Trophoblast cell (in vitro differentiated cells and primary cell): ENCODE measurements around the gene CACNB3.

ENCODE experiments used
- DNase-seq, 2 donors: peaks; one replicate each; pipeline ENCODE4 v3.0.0-alpha.2; 2016
- H2AFZ ChIP-seq: 2 replicates; pipeline ENCODE4 v1.6.1; 2013; ENCODE audit warnings: low read length, moderate library complexity, mild to moderate bottlenecking; ENCODE audit not compliant: insufficient read depth, poor library complexity
- H2AK5ac ChIP-seq: 2 replicates; pipeline ENCODE4 v1.6.1; 2013; ENCODE audit warnings: mild to moderate bottlenecking, low read length
- H2BK120ac ChIP-seq: 2 replicates; pipeline ENCODE4 v1.6.1; 2013; ENCODE audit warnings: low read length, mild to moderate bottlenecking, moderate library complexity; ENCODE audit not compliant: insufficient read depth, poor library complexity
- H2BK12ac ChIP-seq: 2 replicates; pipeline ENCODE4 v1.6.1; 2013; ENCODE audit warnings: mild to moderate bottlenecking, low read length, moderate library complexity
- H2BK5ac ChIP-seq: 2 replicates; pipeline ENCODE4 v1.6.1; 2013; ENCODE audit warnings: low read length, low read depth, moderate library complexity, mild to moderate bottlenecking; ENCODE audit not compliant: poor library complexity
- H3K14ac ChIP-seq: 2 replicates; pipeline ENCODE4 v1.6.1; 2013; ENCODE audit warnings: mild to moderate bottlenecking, low read length
- H3K18ac ChIP-seq: 2 replicates; pipeline ENCODE4 v1.6.1; 2013; ENCODE audit warnings: mild to moderate bottlenecking, low read length
- H3K23ac ChIP-seq: 2 replicates; pipeline ENCODE4 v1.6.1; 2013; ENCODE audit warnings: low read length
- H3K27ac ChIP-seq: 2 replicates; pipeline ENCODE4 v1.5.1; 2013; ENCODE audit warnings: low read depth, mild to moderate bottlenecking, inconsistent platforms, low read length, moderate library complexity
- H3K27me3 ChIP-seq: 2 replicates; pipeline ENCODE4 v1.6.1; 2013; ENCODE audit warnings: inconsistent platforms, mild to moderate bottlenecking, low read length, moderate library complexity; ENCODE audit not compliant: insufficient read depth
- H3K36me3 ChIP-seq, 2 experiments: 1 replicate in 1 of 2; 2 replicates in 1 of 2; pipeline ENCODE4 v1.6.1; 2013; ENCODE audit warnings: low read length in 2 of 2, mild to moderate bottlenecking in 2 of 2, moderate library complexity in 1 of 2; ENCODE audit not compliant: insufficient read depth in 2 of 2, control insufficient read depth in 1 of 2
- H3K4ac ChIP-seq: 2 replicates; pipeline ENCODE4 v1.6.1; 2013; ENCODE audit warnings: low read depth, mild to moderate bottlenecking, low read length, moderate library complexity
- H3K4me1 ChIP-seq, 2 experiments: 1 replicate in 1 of 2; 2 replicates in 1 of 2; pipeline ENCODE4 v1.6.1; 2013; ENCODE audit warnings: low read length in 2 of 2, mild to moderate bottlenecking in 2 of 2, moderate library complexity in 1 of 2; ENCODE audit not compliant: insufficient read depth in 2 of 2, control insufficient read depth in 1 of 2
- H3K4me2 ChIP-seq: 2 replicates; pipeline ENCODE4 v1.6.1; 2013; ENCODE audit warnings: inconsistent platforms, mild to moderate bottlenecking, low read length, moderate library complexity
- H3K4me3 ChIP-seq: 2 replicates; pipeline ENCODE4 v1.5.1; 2013; ENCODE audit warnings: mild to moderate bottlenecking, low read depth, low read length, inconsistent platforms
- H3K79me1 ChIP-seq: one replicate; pipeline ENCODE4 v1.6.1; 2013; ENCODE audit warnings: low read length
- H3K79me2 ChIP-seq: 2 replicates; pipeline ENCODE4 v1.6.1; 2013; ENCODE audit warnings: low read length, mild to moderate bottlenecking; ENCODE audit not compliant: control insufficient read depth, insufficient read depth, poor library complexity
- H3K9ac ChIP-seq: 2 replicates; pipeline ENCODE4 v1.6.1; 2013; ENCODE audit warnings: mild to moderate bottlenecking, low read length
- H3K9me3 ChIP-seq: 2 replicates; pipeline ENCODE4 v1.6.1; 2013; ENCODE audit warnings: low read depth, mild to moderate bottlenecking, control low read depth, inconsistent platforms, low read length; ENCODE audit not compliant: insufficient read depth
- H4K12ac ChIP-seq: 2 replicates; pipeline ENCODE4 v1.6.1; 2013; ENCODE audit warnings: low read depth, mild to moderate bottlenecking, low read length, moderate library complexity
- H4K8ac ChIP-seq: 2 replicates; pipeline ENCODE4 v1.6.1; 2013; ENCODE audit warnings: low read depth, mild to moderate bottlenecking, low read length, moderate library complexity
- H4K91ac ChIP-seq: one replicate; pipeline ENCODE4 v1.6.1; 2013; ENCODE audit warnings: low read depth, mild to moderate bottlenecking, low read length, moderate library complexity
- WGBS: extraction: QIAGEN DNeasy Blood & Tissue Kit; methylation state at CpG from one replicate; pipeline ENCODE4 v1.1.7; 2013; ENCODE audit warnings: missing lambda C conversion rate; ENCODE audit not compliant: insufficient read length, insufficient coverage; ENCODE audit errors: extremely low coverage; 5-methylcytosine and 5-hydroxymethylcytosine counted together

The CACNB3 gene

DNA sequence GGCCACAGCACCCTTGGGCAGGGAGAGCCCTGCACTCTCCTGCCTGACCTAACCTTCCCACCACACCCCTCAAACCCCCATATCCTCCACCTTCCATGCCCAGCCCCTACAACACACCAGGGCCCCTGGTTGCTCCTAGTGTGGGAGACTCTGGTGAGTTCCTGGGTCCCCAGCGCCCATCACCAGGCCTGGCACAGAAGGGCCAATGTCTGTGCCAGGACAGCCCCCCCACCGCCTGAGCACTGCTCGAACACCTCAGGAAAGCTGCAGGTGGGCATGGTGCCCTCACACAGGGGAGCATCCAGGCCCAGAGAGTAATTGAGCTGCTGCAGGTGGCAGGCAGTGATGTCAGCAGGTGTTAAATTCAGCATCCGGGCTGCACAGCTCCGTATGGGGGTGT is 44.6 kb upstream of the CACNB3 start:
- no peak overlapping the region for H4K8ac ChIP-seq
- no peak overlapping the region for H3K4me2 ChIP-seq
- DNase-seq: no peak
- no peak overlapping the region for H3K27ac ChIP-seq
- H2BK120ac ChIP-seq: no peak overlapping the region
- WGBS: no CpG with 5 or more reads among the region's 5 CpGs
- no peaks in the 10 kb centered on the region for H3K79me2 ChIP-seq
- H3K9me3 ChIP-seq: peaks cover 2% of the 10 kb centered on the region
- H4K12ac ChIP-seq: no peak overlapping the region
- H3K9ac ChIP-seq: no peak overlapping the region
- no peak overlapping the region for H2AFZ ChIP-seq
- no peaks in the 10 kb centered on the region for H3K27me3 ChIP-seq
- no peaks in the 10 kb centered on the region for H3K79me1 ChIP-seq
- H3K18ac ChIP-seq: no peak overlapping the region
- no peak overlapping the region for H2AK5ac ChIP-seq
- no peak overlapping the region for H2BK12ac ChIP-seq
- no peak overlapping the region for H3K23ac ChIP-seq
- no peak overlapping the region for H4K91ac ChIP-seq
- H3K4ac ChIP-seq: no peak overlapping the region
- H3K4me1 ChIP-seq: no peaks in the 10 kb centered on the region
- peaks cover 71 to 77% of the 10 kb centered on the region in 2 experiments for H3K36me3 ChIP-seq
- H2BK5ac ChIP-seq: no peak overlapping the region
- H3K4me3 ChIP-seq: no peak overlapping the region
- H3K14ac ChIP-seq: no peak overlapping the region

- no peak overlapping the region for H2AK5ac ChIP-seq
- H4K12ac ChIP-seq: no peak overlapping the region
- H4K91ac ChIP-seq: no peak overlapping the region
- H3K4me2 ChIP-seq: no peak overlapping the region
- H3K9ac ChIP-seq: no peak overlapping the region
- H2BK120ac ChIP-seq: no peak overlapping the region
- H2BK5ac ChIP-seq: no peak overlapping the region
- no peak overlapping the region for H4K8ac ChIP-seq
- H3K36me3 ChIP-seq: peaks cover 68 to 75% of the 10 kb centered on the region in 2 experiments
- H3K14ac ChIP-seq: no peak overlapping the region
- H3K4me3 ChIP-seq: no peak overlapping the region
- H3K23ac ChIP-seq: no peak overlapping the region
- no peak overlapping the region for H2BK12ac ChIP-seq
- no peaks in the 10 kb centered on the region for H3K79me1 ChIP-seq
- H2AFZ ChIP-seq: no peak overlapping the region
- no peaks in the 10 kb centered on the region for H3K4me1 ChIP-seq
- H3K27me3 ChIP-seq: no peaks in the 10 kb centered on the region
- H3K9me3 ChIP-seq: peaks cover 2% of the 10 kb centered on the region
- no peaks in the 10 kb centered on the region for H3K79me2 ChIP-seq
- no peak for DNase-seq
- H3K27ac ChIP-seq: no peak overlapping the region
- WGBS: no CpG with 5 or more reads among the region's 2 CpGs
- no peak overlapping the region for H3K18ac ChIP-seq
- H3K4ac ChIP-seq: no peak overlapping the region
Observed at GRCh38 chr12:48774516-48774915, 43.8 kb upstream of the CACNB3 start.

DNA sequence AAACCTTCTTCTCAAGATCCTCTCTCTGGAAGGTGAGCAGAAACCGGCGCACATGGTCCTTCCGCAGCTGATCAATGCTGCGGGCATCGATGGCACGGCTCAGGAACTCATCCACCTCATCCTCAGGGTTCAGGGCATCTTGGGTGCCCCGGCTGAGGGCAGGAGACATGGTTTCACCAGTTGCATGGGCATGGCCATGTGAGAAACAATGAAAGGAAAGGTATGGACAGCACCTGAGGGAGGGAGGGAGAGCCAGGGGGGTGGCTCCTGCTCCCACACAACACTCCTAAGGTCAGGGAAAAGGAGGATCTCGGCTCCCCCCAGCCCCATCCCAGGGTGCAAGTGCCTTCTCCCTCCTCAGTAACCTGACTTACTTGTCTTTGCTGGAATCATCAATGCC is 43.0 kb upstream of the CACNB3 start:
- H3K4ac ChIP-seq: no peak overlapping the region
- H4K91ac ChIP-seq: no peak overlapping the region
- peaks cover 2% of the 10 kb centered on the region for H3K9me3 ChIP-seq
- no peaks in the 10 kb centered on the region for H3K79me1 ChIP-seq
- no peak overlapping the region for H3K4me3 ChIP-seq
- no peak overlapping the region for H3K18ac ChIP-seq
- WGBS: no CpG with 5 or more reads among the region's 8 CpGs
- H3K36me3 ChIP-seq: peaks cover 68 to 75% of the 10 kb centered on the region in 2 experiments
- no peak overlapping the region for H2AFZ ChIP-seq
- no peak overlapping the region for H2AK5ac ChIP-seq
- H2BK5ac ChIP-seq: no peak overlapping the region
- no peak overlapping the region for H3K27ac ChIP-seq
- no peak overlapping the region for H3K9ac ChIP-seq
- no peaks in the 10 kb centered on the region for H3K27me3 ChIP-seq
- no peaks in the 10 kb centered on the region for H3K79me2 ChIP-seq
- H3K14ac ChIP-seq: no peak overlapping the region
- H2BK12ac ChIP-seq: no peak overlapping the region
- no peak overlapping the region for H4K12ac ChIP-seq
- no peak overlapping the region for H4K8ac ChIP-seq
- H3K4me1 ChIP-seq: no peaks in the 10 kb centered on the region
- no peak overlapping the region for H3K4me2 ChIP-seq
- no peak for DNase-seq
- no peak overlapping the region for H2BK120ac ChIP-seq
- H3K23ac ChIP-seq: no peak overlapping the region

DNA sequence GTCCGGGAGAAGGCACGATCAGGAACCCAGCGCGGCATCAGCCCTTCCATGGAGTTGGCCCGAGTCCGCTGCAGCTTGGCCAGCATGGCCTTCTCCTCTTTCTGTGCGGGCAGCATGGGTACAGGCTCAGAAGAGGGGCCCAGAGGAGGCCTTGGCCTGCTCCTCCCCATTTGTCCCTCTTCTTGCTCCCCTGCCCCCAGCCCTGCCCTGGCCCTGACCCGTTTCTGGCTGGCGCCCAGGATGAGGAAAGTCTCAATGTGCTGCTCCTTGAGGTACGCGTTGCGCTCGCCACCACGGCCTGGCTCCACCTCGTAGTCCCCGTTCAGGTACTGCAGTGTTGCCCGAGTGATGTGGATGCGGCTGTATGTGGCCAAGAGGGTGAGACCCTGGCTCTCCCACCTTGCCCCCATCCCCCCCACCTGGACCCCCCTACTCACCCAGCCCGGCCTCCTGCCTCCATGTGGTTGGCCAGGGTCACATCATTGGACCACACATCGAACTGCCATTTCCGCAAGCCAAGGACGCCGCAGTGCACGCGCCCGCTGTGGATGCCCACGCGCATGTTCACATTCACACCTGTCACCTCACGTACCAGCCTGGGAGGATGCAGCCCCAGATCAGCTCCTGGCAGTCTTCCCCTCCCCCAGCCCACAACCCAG is 42.2 kb upstream of the CACNB3 start:
- Histone ChIP-seq H4K91ac (no peak overlapping the region), H3K4me2 (no peak overlapping the region), H3K79me1 (no peaks in the 10 kb centered on the region), H2AFZ (no peak overlapping the region), H3K14ac (no peak overlapping the region), H4K8ac (no peak overlapping the region), H3K27ac (no peak overlapping the region), H3K9ac (no peak overlapping the region), H3K9me3 (peaks cover 2% of the 10 kb centered on the region), H3K23ac (no peak overlapping the region), H2AK5ac (no peak overlapping the region), H3K4ac (no peak overlapping the region), H3K4me3 (no peak overlapping the region), H2BK120ac (no peak overlapping the region), H2BK12ac (no peak overlapping the region), H2BK5ac (no peak overlapping the region), H3K4me1 (peaks cover 3% of the 10 kb centered on the region in 2 experiments), H4K12ac (no peak overlapping the region), H3K36me3 (peaks cover 63 to 70% of the 10 kb centered on the region in 2 experiments), H3K18ac (no peak overlapping the region), H3K79me2 (no peaks in the 10 kb centered on the region), H3K27me3 (no peaks in the 10 kb centered on the region)
- no peak for DNase-seq
- WGBS: no CpG with 5 or more reads among the region's 29 CpGs
